Measurements from ENCODE around the gene BAIAP2.

GRCh38 chr17:81108220-81108619 is 73.3 kb downstream of the BAIAP2 start:
- TF ChIP-seq, protein P1, sequence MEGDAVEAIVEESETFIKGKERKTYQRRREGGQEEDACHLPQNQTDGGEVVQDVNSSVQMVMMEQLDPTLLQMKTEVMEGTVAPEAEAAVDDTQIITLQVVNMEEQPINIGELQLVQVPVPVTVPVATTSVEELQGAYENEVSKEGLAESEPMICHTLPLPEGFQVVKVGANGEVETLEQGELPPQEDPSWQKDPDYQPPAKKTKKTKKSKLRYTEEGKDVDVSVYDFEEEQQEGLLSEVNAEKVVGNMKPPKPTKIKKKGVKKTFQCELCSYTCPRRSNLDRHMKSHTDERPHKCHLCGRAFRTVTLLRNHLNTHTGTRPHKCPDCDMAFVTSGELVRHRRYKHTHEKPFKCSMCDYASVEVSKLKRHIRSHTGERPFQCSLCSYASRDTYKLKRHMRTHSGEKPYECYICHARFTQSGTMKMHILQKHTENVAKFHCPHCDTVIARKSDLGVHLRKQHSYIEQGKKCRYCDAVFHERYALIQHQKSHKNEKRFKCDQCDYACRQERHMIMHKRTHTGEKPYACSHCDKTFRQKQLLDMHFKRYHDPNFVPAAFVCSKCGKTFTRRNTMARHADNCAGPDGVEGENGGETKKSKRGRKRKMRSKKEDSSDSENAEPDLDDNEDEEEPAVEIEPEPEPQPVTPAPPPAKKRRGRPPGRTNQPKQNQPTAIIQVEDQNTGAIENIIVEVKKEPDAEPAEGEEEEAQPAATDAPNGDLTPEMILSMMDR (IDR thresholded peaks at IDR 0.05): no peak
- no peak for TF ChIP-seq EZH2 (IDR thresholded peaks at IDR 0.05; ENCODE audit: borderline replicate concordance, insufficient read depth, low read depth, low read length, poor library complexity, severe bottlenecking)
